Occipital lobe (tissue), 2 donors: ENCODE measurements around the gene NSG2. TPM values are rescaled to one million over a fixed set of nuclear protein-coding genes. Genes with fewer than 3 reads are reported as not detected.

ENCODE experiments used
- DNase-seq: peaks from one replicate; lab custom pipeline; 2025; lab: John Stamatoyannopoulos, UW
- total RNA-seq: library from RNA; depleted of rRNA; stranded (reverse); fragments of >200 nt; gene quantifications from one replicate; pipeline ENCODE4 v1.2.3, GENCODE V29; 2014

NSG2 gene
- total RNA-seq, 1 donor from 2014 or later, result 565 TPM

- no peak for DNase-seq
Measured at GRCh38 chr5:174149426-174149825, 103.9 kb downstream of the NSG2 start.

- DNase-seq, result no peak
Measured at GRCh38 chr5:174149989-174150388, 104.5 kb downstream of the NSG2 start.

GRCh38 chr5:174151599-174152181 lies 106.2 kb downstream of the NSG2 start:
- no peak for DNase-seq

- DNase-seq, result no peak
Measured at GRCh38 chr5:174154559-174154958, 109.1 kb downstream of the NSG2 start.

GRCh38 chr5:174155281-174155680 lies 109.8 kb downstream of the NSG2 start:
- DNase-seq, result no peak

- no peak for DNase-seq
Measured at GRCh38 chr5:174155706-174156105, 110.2 kb downstream of the NSG2 start.

GRCh38 chr5:174157048-174157447 lies 111.5 kb downstream of the NSG2 start:
- no peak for DNase-seq

Other genes with a start within 250 kb of the NSG2 start
- 87.3 TPM for gene CPEB4, start 157.4 kb upstream of the NSG2 start, total RNA-seq
- gene C5orf47, start 56.5 kb upstream of the NSG2 start, total RNA-seq, result 0.16 TPM